ENCODE measurements around the gene WBP2. TPM values are rescaled to one million over a fixed set of nuclear protein-coding genes. Genes with fewer than 3 reads are reported as not detected.

WBP2 gene
- total and polyA plus RNA-seq, 2 experiments from 2014 or later: 29.0 to 129 TPM

DNA sequence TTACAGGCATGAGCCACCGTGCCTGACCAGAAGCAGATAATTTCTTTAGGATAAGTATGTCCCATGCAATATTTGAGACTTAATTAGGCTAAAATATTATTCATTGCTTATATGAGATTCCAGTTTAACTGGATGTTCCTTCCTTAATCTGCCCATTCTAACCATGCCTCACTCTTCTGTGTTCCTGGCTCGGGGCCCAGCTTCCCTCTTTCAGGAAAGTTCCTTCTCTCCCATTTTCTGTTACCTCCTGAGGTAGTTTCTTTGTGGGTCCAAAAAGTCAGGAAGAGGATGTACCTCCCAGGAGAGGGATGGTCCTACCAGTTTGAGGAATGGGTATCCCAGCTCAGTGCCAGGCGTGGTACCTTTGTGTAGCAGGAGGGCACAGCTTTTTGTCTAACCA, 47.3 kb downstream of the WBP2 start:
- no peaks in the 10 kb centered on the region for H3K9me3 ChIP-seq (ENCODE audit: low read depth)
- H3K4me1 ChIP-seq (ENCODE audit: insufficient read depth): no peaks in the 10 kb centered on the region
- TF ChIP-seq EZH2phosphoT487 (IDR thresholded peaks at IDR 0.05; ENCODE audit: low read depth, severe bottlenecking, unreplicated experiment) (no peak), EZH2 (IDR thresholded peaks at IDR 0.05; ENCODE audit: borderline replicate concordance) (no peak)
- TF ChIP-seq, protein P1, sequence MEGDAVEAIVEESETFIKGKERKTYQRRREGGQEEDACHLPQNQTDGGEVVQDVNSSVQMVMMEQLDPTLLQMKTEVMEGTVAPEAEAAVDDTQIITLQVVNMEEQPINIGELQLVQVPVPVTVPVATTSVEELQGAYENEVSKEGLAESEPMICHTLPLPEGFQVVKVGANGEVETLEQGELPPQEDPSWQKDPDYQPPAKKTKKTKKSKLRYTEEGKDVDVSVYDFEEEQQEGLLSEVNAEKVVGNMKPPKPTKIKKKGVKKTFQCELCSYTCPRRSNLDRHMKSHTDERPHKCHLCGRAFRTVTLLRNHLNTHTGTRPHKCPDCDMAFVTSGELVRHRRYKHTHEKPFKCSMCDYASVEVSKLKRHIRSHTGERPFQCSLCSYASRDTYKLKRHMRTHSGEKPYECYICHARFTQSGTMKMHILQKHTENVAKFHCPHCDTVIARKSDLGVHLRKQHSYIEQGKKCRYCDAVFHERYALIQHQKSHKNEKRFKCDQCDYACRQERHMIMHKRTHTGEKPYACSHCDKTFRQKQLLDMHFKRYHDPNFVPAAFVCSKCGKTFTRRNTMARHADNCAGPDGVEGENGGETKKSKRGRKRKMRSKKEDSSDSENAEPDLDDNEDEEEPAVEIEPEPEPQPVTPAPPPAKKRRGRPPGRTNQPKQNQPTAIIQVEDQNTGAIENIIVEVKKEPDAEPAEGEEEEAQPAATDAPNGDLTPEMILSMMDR (IDR thresholded peaks at IDR 0.05; ENCODE audit: poor library complexity): no peak
- no peaks in the 10 kb centered on the region for H3K27me3 ChIP-seq
- H3K4me2 ChIP-seq: no peak overlapping the region
- H3K36me3 ChIP-seq (replicated peaks; ENCODE audit: insufficient read depth, low read depth): no peaks in the 10 kb centered on the region
- H3K27ac ChIP-seq: no peak overlapping the region
- DNase-seq (ENCODE audit: low spot score): no peak
- H3K9me2 ChIP-seq (replicated peaks; ENCODE audit: insufficient read depth): no peaks in the 10 kb centered on the region
- H2AFZ ChIP-seq: no peak overlapping the region
- peaks cover 49% of the 10 kb centered on the region for H3K79me2 ChIP-seq
- no peak overlapping the region for H3K4me3 ChIP-seq
- WGBS (ENCODE audit: low lambda C conversion rate, missing lambda C conversion rate): 90% methylated on average over 3 of the region's 3 CpGs
- H4K20me1 ChIP-seq (ENCODE audit: insufficient read depth, poor library complexity, severe bottlenecking): peaks cover 6% of the 10 kb centered on the region

DNA sequence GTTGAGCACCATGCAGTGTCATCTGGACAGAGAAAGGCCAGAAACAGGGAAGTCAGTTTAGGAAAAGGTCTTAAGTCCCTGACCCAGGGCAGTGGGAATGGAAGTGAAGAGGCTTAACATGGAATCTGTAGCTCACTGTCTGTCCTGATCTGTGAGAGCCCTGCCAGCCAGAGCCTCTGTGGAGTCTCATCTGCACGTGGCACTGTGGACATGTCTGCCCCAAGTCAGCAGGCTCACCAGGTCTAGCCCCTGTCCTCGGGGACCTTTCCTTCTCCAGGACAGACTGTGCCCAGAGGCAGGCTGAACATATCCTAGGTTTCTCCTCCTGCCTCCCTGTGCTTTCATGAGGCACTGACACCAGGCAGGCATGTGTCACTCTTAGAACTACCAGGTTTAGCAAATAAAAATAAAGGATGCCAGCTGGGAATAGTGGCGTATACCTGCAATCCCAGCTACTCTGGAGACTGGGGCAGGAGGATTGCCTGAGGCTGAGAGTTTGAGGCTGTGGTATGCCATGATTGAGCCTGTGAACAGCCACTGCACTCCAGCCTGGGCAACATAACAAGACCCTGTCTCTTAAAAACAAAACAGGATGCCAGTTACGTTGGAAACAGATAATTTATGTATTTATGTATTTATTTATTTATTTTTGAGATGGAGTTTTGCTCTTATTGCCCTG, 48.2 kb downstream of the WBP2 start:
- no peak for DNase-seq (ENCODE audit: low spot score)
- H3K79me2 ChIP-seq: peaks cover 53% of the 10 kb centered on the region
- no peaks in the 10 kb centered on the region for H3K27me3 ChIP-seq
- H3K4me1 ChIP-seq (ENCODE audit: insufficient read depth): no peaks in the 10 kb centered on the region
- H2AFZ ChIP-seq: no peak overlapping the region
- H3K36me3 ChIP-seq (replicated peaks; ENCODE audit: insufficient read depth, low read depth): no peaks in the 10 kb centered on the region
- H3K4me2 ChIP-seq: no peak overlapping the region
- H4K20me1 ChIP-seq (ENCODE audit: insufficient read depth, poor library complexity, severe bottlenecking): peaks cover 6% of the 10 kb centered on the region
- H3K9me3 ChIP-seq (ENCODE audit: low read depth): no peaks in the 10 kb centered on the region
- TF ChIP-seq EZH2 (IDR thresholded peaks at IDR 0.05; ENCODE audit: borderline replicate concordance): no peak
- TF ChIP-seq EZH2phosphoT487 (IDR thresholded peaks at IDR 0.05; ENCODE audit: low read depth, severe bottlenecking, unreplicated experiment): no peak
- TF ChIP-seq, protein P1 (IDR thresholded peaks at IDR 0.05; ENCODE audit: poor library complexity): no peak
- no peak overlapping the region for H3K27ac ChIP-seq
- H3K4me3 ChIP-seq: no peak overlapping the region
- 87% methylated on average over 4 of the region's 4 CpGs for WGBS (ENCODE audit: low lambda C conversion rate, missing lambda C conversion rate)
- no peaks in the 10 kb centered on the region for H3K9me2 ChIP-seq (replicated peaks; ENCODE audit: insufficient read depth)

GRCh38 chr17:75803883-75804282, 51.3 kb downstream of the WBP2 start:
- no peak for DNase-seq (ENCODE audit: low spot score)
- Histone ChIP-seq H3K4me3 (no peak overlapping the region), H3K4me1 (ENCODE audit: insufficient read depth) (no peaks in the 10 kb centered on the region), H3K36me3 (replicated peaks; ENCODE audit: insufficient read depth, low read depth) (no peaks in the 10 kb centered on the region), H3K27ac (no peak overlapping the region), H2AFZ (no peak overlapping the region), H3K9me2 (replicated peaks; ENCODE audit: insufficient read depth) (no peaks in the 10 kb centered on the region), H3K9me3 (ENCODE audit: low read depth) (no peaks in the 10 kb centered on the region), H3K79me2 (peaks cover 67% of the 10 kb centered on the region), H3K4me2 (no peak overlapping the region), H3K27me3 (no peaks in the 10 kb centered on the region), H4K20me1 (ENCODE audit: insufficient read depth, poor library complexity, severe bottlenecking) (peaks cover 6% of the 10 kb centered on the region)
- WGBS (ENCODE audit: low lambda C conversion rate, missing lambda C conversion rate): 100% methylated on average over 1 of the region's 1 CpG
- TF ChIP-seq, protein P1 (IDR thresholded peaks at IDR 0.05; ENCODE audit: poor library complexity): no peak
- TF ChIP-seq EZH2 (IDR thresholded peaks at IDR 0.05; ENCODE audit: borderline replicate concordance) (no peak), EZH2phosphoT487 (IDR thresholded peaks at IDR 0.05; ENCODE audit: low read depth, severe bottlenecking, unreplicated experiment) (no peak)

Data from hepatocyte (in vitro differentiated cells).